IPS DF 4.7 (cell line): Measurements from ENCODE around the gene NNAT.
"Not testable (repeated sequence)": the region's sequence is repeated elsewhere in the genome, so short reads cannot be mapped to it uniquely, and the experiment has no call there.

ENCODE experiments used
- DNase-seq: peaks from one replicate; pipeline ENCODE4 v3.0.0-alpha.2; 2013; ENCODE audit warnings: low spot score; ENCODE audit errors: extremely low read depth

The NNAT gene

GRCh38 chr20:37540001-37540400, 19.0 kb downstream of the NNAT start:
- no peak for DNase-seq

GRCh38 chr20:37540838-37541237, 19.8 kb downstream of the NNAT start:
- not testable (repeated sequence) for DNase-seq

DNA sequence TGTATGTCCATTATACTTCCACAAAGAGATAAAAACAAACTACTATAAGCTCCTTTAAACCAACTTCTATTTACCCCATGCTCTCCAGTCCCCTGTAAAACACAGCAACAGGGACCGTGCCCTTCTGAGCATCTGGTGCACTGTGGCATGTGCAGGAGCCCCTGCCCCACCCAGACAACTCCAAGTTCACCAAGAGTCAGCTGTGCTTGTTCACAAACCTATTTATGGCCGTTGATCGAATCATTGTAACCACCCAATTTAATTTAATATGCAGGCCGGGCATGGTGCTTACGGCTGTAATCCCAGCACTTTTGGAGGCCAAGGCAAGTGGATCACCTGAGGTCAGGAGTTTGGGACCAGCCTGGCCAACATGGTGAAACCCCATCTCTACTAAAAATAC, 20.3 kb downstream of the NNAT start:
- DNase-seq = no peak

DNA sequence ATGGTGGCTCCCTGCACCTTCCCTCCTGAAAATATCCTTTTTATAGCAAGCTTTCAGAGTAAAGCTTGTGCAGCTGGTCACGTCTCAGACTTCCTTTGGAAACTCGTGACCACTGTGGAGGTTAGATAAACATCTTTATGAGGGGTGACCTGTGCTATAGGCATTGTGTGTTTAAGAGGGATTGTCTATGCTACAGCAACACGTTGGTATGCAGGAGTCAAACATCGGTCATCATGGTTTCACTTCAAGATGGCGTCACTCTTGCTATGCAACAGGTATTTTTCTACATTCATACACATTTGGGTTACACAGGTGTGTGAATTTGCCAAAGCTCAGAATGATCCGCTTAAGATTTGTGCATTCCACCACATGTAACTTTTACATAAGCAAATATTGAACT, 21.2 kb downstream of the NNAT start:
- DNase-seq = no peak

DNA sequence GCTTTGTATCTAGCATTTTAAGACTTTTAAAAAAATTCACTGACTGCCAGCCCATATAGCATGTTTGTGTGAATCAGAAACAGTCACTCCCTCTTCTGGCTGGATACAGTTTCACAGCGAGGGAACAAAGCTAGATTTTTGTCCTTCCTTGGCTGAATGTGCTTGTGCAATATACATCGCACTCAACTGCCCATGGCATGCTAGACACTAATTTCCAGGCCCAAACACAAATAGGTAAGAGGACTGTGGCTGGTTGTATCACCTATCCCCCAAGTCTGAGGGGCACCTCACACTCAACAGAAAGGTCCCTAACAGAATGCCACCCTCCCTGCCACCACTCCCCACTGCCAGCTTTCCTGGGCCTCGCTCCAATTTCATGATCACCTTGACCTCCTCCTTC, 22.8 kb downstream of the NNAT start:
- DNase-seq = no peak

GRCh38 chr20:37544386-37544785, 23.3 kb downstream of the NNAT start:
- no peak for DNase-seq

DNA sequence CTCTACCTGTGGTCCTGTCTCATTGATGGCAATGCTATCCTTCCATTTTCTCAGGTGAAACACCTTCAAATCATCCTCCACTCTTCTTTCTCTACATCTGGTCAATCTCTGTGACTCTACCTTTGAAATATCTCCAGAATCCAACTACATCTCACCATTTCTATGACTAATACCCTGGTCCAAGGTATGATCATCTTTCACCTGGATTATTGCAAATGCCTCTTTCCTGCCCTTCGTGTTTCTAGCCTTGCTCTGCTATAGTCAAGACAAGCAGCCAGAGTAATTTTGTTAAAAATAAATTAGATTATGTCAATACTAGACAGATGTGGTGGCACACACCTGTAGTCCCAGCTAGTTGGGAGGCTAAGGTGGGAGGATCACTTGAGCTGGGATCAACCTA, 24.5 kb downstream of the NNAT start:
- DNase-seq = no peak

DNA sequence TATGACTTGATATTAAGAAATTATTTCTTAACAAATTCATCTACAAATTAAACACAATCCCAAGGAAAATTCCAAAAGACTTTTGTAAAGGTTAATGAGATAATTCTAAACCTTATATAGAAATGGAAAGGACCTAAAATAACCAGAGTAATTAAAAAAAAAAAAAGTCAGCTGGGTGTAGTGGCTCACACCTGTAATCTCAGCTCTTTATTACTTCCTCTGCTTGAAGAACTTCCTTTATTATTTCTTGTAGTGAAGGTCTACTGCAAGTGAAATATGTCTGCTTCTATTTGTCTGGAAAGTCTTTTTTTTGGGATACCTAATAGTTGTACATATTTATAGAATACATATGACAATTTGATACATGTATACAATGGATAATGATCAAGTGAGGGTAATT, 26.9 kb downstream of the NNAT start:
- DNase-seq = no peak

DNA sequence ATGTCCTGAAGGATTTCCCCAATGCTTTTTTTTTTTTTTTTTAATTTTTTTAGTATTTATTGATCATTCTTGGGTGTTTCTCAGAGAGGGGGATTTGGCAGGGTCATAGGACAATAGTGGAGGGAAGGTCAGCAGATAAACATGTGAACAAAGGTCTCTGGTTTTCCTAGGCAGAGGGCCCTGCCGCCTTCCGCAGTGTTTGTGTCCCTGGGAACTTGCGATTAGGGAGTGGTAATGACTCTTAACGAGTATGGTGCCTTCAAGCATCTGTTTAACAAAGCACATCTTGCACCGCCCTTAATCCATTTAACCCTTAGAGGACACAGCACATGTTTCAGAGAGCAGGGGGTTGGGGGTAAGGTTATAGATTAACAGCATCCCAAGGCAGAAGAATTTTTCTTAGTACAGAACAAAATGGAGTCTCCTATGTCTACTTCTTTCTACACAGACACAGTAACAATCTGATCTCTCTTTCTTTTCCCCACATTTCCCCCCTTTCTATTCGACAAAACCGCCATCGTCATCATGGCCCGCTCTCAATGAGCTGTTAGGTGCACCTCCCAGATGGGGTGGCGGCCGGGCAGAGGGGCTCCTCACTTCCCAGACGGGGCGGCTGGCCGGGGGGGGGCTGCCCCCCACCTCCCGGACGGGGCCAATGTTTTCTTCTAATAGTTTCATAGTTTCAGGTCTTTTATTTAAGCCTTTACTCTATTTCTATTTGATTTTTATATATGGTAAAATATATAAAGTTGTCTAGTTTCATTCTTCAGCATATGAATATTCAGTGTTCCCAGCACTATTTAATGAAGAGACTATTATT, 29.3 kb downstream of the NNAT start:
- DNase-seq = not testable (repeated sequence)

GRCh38 chr20:37551660-37552059, 30.6 kb downstream of the NNAT start:
- not testable (repeated sequence) for DNase-seq

DNA sequence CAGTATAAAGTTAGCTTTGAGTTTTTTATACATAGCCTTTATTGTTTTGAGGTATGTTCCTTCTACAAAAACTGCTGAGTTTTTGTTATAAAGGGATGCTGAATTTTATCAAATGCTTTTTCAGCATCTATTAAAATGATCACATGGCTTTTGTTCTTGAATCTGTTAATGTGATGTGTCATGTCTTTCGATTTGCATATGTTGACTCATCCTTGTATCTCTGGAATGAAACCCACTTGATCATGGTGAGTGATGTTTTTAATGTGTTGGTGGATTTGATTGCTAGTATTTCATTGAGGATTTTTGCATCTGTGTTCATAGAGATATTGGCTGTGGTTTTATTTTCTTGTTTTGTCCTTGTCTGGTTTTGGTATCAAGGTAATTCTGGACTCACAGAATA, 31.4 kb downstream of the NNAT start:
- DNase-seq = no peak

DNA sequence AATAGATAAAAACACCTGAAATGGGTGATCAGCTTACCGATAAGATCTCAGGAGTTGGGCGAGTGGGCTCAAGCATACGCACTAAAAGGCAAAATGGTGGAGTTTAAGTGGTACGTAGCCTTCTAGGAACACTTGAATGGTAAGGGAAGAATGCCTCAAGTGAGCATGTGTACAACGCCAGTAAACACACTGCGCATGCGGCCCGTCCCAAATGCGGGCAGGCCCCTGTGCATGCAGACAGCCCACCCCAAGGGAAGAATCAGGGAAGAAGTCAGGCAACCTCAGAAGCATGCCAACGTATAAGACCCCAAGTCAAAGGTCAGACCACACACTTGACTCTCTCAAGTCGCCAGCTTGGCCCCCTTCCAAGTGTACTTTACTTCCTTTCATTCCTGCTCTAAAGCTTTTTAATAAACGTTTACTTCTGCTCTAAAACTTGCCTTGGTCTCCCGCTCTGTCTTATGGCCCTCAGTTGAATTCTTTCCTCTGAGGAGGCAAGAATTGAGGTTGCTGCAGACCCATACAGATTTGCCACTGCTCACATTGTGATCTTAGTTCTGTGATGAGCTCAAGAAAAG, 33.8 kb downstream of the NNAT start:
- DNase-seq = not testable (repeated sequence)

GRCh38 chr20:37556538-37556937, 35.5 kb downstream of the NNAT start:
- DNase-seq = no peak

DNA sequence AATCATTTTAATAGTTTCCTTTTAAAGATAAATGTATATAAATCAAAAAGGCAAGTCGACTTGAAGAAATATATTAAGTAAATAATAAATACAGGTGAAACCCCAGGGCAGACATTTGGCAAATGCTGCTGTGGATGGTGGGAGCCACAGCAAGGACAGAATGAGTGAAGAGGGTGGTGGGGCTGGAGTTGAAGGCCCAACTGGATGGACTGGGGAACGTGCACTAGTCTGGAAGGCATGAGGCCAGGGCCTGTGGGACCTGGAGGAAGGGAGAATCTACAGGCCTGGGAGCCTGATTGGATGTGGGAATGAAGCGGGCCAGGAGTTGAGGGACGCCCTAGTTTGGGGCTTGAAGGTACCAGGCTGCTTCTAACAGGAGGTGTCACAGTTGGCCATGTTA, 37.3 kb downstream of the NNAT start:
- DNase-seq = no peak

DNA sequence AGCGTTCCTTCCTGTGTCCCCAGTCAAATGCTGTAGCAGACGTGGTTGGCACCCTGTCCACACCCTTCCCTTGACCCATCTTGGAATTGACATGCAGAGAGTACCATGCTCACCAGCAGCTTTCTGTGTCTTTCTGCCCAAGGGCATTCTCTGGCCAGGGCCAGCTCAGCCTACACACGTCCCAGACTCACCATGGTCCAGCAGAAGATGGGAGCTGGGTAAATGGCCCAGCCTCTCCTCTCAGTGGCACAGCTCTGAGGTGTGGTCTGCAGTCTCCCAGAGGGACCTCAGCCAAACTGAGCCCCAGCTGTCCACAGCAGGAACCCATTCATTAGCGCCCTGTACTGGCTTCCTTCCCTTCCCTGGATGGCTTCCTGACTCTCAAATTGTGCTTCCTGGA, 37.7 kb downstream of the NNAT start:
- no peak for DNase-seq

DNA sequence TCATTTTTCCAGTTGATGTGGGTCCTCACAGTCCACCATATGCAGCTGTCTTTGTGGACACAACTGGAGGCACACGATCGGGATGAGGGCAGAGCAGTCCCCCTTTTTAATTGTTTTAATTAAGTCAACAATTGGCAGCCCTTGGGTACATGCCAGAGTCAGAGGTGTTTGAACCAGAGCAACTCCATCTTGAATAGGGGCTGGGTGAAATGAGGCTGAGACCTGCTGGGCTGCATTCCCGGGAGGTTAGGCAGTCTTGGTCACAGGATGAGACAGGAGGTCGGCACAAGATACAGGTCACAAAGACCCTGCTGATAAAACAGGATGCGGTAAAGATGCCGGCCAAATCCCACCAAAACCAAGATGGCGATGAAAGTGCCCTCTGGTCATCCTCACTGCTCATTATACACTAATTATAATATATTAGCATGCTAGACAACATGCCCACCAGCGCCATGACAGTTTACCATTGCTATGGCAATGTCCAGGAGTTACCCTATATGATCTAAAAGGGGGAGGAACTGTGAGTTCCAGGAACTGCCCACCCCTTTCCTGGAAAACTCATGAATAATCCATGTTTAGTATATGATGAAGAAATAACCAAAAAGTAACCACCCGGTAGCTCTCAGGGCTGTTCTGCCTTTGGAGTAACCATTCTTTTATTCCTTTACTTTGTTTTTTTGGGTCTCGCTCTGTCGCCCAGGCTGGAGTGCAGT, 38.4 kb downstream of the NNAT start:
- no peak for DNase-seq

DNA sequence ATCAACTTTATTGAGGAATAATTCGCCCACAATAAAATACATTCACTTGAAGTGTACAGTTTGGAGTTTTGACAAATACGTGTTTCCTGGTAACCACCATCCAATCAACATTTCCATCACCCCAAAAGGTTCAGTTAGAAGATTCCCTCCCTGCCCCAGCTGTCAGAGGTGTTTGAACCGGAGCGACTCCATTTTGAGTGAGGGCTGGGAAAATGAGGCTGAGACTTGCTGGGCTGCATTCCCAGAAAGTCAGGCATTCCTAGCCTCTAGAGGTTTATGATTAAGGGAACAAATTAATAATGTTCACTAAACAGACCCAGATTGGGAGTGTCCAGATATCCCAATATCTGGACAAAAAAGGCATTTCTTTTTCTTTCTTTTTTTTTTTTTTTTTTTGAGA, 39.6 kb downstream of the NNAT start:
- no peak for DNase-seq

GRCh38 chr20:37562695-37563480, 41.8 kb downstream of the NNAT start:
- DNase-seq = no peak

- DNase-seq = no peak
Observed at GRCh38 chr20:37564016-37564387, 43.0 kb downstream of the NNAT start.

GRCh38 chr20:37564388-37565133, 43.5 kb downstream of the NNAT start:
- no peak for DNase-seq
